Measurements from ENCODE around the gene CATSPER1.
A peak's percentile ranks its signal among the peaks of the same experiment; 100 is the strongest.

The CATSPER1 gene

DNA sequence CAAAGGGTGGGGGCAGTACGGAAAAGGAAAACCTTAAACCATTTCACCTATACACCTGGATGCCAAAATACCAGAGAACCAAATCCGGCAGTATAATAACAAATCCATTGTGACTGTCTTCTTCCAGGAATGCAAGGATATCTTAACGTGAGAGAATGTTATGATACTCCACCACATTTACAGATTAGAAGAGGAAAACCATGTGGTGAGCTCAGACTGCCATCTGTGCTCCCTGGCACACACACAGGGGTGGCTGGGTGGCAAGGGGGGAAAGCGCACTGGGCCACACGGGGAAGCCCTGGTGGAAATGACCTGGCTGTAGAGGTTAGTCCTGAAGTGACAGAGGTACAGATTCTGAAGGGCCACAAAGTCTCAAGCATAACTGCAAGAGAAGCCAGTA lies 34.2 kb downstream of the CATSPER1 start:
- no peak for DNase-seq

DNA sequence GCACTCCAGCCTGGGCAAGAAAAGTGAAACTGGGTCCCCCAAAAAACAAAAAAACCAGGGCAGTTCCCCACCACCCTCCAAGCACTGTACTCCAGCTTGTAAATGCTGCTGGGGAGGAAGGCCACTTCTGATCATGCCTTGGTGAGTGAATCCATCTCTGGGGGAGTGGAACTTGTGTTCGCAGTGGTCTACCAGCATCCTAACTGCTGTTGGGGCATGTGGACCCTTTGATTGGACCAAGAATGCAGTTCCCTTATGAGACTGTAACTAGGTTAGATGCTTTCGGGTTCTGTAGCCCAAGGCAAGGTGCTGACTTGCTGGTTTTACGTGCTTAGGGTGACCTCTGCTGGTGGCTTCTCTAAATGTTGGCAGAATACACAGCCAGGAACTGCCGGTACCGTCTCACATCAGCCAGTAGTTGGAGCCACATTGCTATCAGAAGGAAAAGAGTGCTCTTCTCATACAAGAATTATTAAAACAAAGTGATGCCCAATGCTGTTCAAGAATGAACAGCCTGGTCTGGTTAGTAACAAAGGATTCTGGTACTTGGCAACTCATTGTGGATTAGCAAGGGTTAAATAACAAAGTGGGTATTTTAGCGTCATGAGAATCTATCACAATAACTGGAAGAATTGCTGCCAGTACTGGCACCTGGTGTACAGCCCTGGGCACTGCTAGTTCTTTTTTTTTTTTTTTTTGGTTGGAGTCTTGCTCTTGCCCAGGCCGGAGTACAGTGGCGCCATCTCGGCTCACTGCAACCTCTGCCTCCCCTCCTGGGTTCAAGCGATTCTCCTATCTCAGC lies 37.3 kb downstream of the CATSPER1 start:
- peak; percentile 65 for DNase-seq

DNA sequence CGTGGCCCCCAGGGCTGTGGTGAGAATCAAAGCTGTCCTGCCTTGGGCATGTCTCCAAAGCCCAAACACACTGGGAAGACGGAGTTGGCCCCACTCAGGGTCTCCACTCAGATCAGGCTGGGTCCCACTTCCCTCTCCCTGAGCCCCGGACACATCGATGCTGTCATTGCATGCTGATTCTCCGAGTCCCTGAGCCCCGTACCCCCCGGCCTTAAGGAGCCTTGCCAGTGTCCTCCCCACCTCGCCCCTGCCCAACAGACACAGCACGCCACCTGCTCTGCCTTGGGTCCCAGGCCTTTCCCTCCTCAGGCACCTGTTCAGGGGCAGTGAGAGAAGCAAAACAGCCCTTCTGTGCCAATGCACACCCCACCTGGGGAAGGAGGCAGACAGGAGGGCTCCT lies 38.9 kb downstream of the CATSPER1 start:
- DNase-seq, result no peak

DNA sequence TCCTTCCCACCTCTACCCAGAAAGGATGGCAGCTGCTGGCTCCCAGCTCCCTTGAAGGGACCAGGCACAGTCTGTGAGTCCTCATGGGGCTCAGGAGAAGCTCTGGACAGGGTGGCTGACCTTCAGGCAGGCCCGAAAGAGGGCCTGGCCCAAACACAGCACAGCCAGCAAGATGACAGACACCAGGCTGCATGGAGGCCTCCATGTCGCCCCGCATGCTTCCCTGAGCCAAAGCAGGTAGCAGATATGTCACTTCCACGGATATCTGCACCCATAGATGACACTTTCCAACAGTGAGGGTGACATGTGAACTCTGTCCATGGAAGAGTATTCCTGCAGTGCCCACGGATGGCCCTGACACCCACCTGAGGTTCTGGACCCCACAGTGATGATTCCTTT lies 42.7 kb downstream of the CATSPER1 start:
- DNase-seq, result no peak

DNA sequence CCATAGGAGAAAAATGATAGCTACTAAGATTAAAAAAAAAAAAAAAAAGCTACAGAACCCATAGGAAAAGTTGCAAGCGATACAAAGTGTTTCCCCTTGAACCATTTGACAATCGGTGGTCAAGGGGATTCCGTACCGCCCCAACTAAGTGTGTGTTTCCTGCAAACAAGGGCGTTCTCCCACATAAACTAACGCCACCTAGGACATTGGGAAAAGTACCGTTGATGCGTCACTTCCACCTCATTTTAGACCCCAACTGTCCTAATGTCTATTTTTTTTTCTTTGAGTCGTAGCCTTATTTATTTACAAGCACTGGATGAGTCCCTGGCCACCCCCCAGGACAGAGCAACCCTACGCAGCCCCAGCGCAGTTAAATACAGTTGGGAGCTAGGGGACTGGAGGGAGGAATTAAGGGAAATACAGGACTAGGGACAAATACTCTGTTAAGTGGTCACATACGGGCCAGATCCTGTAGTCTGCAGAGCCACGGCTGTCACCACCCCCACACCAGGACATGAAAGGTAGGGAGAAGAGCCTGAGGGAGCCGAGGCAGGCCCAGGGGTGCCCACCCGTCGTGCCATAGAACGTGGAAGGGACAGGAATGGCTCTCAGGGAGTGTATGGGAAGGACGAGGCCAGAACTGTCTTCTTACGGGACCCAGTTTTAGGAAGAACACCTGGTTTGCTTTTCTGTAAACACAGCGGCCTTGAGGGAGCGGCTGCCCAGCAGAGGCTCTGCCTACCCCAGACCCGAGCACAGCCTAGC lies 43.3 kb downstream of the CATSPER1 start:
- DNase-seq, result no peak

DNA sequence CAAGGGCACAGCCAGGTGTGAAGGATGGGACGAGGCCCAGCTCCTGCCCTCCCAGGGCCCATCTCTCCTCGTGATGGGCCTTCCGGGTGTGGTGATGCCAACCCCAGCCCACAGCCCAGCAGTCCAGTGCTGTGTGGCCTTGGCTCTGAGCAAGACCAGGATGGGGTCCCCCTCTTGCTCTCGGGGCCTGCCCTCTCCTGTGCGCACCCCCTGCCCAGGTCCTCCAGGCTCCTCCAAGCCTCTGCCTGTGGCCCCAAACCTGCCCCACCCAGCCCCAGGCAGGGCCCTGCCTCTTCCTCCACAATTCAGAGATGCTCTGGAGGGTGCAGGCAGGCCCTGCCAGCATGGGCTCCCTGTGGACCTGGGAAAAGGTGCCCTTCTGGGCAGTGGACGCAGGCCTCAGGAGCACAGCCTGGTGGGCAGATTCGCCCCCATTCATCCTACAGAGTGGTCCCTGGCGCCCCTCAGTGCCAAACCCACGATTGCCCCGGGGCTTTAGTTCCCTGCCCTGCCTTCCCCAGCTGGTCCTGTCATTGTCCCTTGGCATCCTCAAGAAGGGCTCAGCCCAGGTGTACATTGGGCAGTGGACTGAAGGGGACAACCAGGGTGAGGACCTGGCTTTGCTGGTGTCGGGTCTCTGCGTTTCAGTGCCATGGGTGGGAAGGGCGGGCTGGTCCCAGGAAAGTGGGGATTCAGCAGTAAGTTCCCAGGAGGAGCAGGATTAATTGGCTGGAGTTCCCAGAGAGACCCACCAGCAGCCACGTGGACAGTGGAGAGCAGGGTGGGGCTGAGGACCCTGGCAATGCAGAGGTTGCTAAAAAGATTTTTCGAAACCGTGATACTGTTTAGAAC lies 44.1 kb downstream of the CATSPER1 start:
- no peak for DNase-seq

DNA sequence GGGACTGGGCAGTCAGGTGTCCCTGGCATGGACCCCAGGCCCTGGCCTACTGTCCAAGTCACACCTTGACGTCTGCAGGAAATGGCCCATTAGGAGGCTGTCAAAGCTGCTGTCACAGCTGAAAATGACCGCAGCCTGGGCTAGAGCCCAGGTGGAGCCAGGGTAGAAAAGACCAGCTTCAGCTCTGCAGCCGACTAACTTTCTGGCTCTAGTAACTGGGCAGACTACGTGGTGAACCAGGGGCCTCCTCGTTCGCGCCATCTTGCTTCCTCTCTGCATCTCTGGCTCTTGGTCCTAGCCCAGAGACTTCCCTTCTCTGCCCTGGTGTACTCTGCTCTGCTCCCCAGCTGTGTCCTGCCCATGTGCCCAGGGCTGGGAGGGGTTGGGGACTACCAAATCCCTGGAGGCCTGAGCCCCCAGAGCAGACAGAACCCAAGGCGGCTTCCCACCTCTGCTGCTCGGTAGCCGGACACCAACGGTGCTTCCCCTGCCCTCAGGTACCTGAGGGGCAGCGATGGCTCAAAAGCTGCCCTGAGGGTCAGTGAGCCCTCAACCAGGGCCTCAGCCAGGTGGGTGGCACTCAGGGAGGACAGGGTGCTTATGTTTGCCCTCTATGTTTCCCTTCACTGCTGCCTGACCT lies 45.1 kb downstream of the CATSPER1 start:
- no peak for DNase-seq

DNA sequence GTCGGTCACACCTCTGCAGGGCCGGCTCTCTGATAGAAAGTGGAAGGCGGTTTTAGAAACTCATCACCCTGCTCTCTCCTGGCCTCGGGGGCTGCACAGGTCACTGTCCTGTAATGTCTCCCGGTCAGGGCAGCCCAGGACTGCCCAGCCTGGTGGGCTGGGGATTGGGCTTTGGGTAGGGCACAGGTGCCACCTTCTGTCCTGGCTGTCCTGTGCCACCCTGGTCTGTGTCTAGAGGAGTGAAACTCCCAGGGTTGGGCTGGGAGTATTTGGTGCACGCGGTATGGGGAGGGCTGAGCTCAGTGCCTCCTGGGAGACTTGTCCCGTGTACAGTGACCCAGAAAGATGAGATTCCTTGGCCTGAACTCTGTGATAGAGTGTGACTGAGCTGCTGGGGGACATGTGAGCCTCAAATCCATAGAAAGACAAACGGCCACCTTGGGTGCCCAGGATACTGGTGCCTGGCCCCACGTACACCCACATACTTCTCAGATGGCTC lies 47.0 kb downstream of the CATSPER1 start:
- no peak for DNase-seq

DNA sequence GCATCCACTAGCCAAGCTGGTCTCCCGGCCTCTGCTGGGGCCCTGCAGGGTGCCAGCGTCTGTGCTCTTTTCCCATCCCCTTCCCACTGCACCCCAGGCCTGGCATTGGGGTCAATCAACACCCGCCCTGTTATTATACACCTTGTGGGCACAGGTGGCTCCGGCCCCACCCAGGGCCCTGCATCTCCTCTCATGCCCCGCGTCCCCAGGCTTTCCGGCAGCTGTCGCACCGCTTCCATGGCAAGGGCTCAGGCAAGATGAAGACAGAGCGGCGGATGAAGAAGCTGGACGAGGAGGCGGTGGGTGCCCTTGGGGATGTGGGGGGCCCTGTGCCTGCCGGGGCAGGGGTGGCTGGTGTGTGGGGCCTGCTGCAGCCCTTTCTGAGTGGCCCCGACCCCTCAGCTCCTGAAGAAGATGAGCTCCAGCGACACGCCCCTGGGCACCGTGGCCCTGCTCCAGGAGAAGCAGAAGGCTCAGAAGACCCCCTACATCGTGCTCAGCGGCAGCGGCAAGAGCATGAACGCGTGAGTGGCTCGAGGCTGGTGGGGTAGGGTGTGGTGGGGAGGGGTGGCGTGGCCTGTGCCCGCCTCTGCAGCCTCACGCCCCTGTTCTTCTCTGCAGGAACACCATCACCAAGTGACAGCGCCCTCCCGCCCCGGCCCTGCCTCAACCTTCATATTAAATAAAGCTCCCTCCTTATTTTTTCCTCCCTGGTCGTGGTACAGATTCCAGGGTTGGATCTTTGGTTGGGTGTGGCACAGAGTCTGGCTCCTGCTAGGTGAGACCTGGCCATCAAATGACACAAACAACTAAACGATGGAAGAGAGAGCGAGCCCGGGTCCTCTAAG lies 47.7 kb downstream of the CATSPER1 start:
- DNase-seq, result no peak

DNA sequence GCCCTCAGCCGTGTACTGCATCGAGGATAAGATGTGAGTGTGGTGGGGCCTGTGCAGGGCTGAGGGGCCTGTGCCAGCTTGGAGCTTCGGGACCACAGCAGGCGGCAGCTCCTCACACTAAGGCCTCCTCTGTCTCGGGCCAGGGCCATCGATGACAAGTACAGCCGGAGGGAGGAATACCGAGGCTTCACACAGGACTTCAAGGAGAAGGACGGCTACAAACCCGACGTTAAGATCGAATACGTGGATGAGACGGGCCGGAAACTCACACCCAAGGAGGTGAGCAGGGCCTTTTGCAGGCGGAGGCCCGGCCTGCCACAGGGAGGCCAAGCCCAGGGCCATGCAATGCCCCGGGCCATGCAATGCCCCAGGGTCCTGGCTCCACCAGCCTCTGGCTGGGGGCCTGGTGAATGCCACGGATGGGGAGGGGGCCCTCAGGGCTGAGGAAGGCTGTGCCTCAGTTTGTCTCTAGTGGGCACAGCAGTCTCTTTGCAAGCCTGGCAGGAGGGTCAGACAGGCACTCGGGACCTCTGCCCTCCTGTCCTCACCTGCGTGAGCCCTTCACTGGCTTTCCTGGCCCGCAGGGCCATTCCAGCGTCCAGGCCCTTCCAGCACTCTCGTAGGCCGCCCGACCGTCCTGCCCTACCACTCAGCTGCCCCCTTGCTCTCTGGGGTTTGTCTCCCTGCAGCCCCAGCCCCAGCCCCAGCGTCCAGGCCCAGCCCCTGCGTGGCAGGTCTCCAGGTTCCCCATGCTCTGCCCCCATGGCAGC lies 48.5 kb downstream of the CATSPER1 start:
- no peak for DNase-seq

DNA sequence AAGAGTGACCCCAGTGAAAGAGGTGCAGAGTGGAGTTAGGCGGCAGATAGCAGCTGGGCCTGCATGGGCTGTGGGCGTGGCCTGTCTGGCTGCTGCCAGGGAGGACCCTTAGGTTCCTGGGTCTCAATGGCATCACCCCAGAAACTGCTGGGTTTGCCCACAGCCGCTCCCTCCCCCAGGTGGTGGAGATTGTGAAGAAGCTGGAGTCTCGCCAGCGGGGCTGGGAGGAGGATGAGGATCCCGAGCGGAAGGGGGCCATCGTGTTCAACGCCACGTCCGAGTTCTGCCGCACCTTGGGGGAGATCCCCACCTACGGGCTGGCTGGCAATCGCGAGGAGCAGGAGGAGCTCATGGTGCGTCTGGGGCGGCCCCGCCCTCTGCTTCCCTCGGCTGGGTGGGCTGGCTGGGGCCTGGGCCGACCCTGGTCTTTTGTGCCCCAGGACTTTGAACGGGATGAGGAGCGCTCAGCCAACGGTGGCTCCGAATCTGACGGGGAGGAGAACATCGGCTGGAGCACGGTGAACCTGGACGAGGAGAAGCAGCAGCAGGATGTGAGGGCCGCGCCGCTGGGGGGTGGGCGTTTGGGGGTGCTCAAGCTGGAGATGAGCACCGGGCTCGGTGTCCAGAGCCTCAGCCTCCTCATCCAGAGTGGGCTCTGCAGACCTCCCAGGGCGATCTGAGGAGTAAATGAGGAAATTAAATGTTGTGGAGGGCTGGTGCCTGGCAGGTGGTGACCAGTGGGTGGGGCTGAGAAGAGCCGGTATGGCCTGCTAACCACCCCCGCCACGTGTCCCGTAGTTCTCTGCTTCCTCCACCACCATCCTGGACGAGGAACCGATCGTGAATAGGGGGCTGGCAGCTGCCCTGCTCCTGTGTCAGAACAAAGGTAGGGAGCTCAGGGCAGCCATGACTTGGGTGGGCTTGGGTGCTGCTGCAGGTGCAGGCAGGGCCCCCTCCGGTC lies 49.8 kb downstream of the CATSPER1 start:
- no peak for DNase-seq

DNA sequence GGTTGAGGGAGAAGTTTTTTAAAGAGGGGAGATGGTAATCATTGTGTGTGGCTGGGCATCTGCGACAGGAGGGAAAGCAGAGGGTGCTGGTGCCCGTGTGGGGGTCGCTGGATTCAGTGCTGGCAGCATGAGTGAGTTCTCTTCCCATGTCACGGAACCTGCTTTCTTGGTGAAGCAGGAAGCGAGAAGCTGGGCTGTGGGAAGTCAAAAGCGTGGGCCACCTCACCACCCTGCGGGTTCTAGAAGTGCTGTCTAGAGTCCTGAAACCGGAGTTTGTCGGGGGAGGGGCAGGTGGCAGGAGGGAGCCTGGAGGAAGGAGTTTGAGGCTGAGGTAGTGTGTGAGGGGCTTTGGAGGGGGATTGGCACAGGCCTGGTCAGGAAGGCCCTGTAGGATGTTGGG lies 50.5 kb downstream of the CATSPER1 start:
- DNase-seq, result no peak

DNA sequence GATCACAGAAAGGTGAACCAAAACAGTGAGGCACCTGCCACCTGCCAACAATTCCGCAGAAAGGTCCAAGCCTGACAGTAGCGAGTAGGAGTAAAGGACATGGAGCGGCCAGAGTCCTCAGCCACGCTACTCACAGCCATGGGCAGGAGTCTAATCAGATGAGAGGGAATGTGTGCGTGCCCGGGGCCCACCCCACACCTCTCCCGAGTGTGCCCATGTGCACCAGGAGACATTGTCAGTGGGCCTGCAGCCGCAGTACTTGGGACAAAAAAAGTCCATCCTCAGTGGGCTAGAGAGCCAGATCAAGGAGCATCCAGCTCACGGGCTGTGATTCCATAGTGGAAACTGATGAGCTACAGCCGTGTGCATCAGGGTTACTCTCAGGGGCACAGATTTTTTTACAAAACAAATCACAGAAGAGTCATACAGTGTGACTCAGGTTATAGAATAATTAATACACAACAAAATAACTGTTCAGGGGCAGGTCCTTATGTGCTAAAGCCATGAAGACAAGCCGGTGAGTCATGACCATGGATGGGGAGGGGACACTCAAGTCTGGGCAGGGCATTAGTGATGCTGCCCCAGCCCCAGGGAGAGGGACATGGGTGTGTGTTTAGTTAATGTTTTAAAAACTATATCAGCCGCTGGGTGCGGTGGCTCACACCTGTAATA lies 52.7 kb downstream of the CATSPER1 start:
- DNase-seq, result no peak

DNA sequence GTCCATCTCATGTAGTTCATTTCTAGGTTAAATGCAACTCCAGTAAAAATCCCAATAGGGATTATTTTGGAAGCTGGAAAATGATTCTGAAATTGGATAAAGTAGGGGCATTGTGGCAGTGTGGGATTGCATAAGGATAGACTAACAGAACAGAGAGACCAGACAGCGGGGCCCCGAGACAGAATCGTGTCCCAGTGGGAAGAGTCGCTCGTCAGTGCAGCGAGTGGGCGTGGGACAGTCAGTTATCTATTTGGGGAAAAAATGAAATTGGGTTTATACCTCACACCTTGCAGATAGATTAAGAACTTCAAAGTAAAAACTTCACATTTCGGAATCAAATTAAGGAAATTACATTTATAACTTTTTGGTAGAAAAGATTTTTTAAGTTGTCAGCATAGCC lies 54.2 kb downstream of the CATSPER1 start:
- no peak for DNase-seq

DNA sequence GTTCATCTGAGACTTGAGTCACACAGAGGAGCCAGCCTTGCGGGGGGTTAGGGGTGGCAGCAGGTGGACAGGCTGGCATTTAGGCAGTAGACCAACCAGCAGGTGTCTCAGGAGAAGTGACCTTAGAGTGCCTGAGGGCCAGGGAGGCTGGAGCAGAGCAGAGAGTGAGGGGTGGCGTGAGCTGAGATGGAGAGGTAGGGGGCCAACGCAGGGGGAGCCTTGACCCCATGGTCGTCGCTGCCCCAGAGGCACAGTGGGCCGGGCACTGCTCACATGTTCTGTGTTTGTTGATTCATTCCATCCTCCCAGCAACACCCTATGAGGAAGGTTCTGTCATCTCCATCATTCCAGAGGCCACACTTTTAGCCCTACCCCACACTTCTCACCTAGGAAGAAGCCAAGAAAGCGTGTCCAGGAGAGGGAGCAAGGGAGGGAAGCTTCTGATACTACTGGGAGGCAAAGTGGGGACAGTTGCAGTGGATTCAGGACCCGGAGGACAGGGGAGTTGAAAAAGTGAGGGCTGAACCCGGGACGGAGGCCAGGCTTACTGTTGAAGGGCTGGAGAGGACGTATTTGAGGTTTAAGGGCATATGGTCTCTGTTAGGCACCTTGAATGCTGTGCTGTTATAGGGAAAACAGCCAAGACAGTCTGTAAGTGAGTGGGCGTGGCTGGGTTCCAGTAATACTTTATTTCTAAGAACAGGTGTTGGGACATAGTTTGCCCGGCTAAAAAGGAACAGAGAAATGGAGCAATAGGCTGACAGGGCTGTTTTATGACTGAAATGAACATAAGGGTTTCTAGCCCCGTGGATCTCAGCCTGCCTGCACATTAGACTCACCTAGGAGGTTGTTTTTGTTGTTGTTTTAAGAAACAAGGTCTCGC lies 57.4 kb downstream of the CATSPER1 start:
- no peak for DNase-seq

DNA sequence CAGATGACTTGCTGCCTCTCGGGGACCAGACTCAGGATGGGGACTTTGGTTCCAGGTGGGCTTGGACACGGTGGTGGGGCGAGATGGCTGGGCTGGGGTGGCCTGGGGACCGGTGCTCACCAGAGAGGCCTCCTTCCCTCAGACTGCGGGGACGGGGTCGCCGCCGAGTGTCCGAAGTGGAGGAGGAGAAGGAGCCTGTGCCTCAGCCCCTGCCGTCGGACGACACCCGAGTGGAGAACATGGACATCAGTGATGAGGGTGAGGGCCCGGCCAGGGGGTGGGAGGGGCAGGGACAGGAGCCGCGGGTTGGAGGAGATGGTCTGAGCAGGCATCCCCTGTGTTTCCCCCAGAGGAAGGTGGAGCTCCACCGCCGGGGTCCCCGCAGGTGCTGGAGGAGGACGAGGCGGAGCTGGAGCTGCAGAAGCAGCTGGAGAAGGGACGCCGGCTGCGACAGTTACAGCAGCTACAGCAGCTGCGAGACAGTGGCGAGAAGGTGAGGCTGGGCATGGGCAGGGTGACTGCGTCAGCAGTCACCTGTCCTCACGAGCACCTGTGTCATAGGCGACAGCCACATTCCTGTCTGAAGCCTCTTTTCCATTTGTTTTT lies 58.8 kb downstream of the CATSPER1 start:
- DNase-seq, result no peak

All from NCI-H226 (cell line).